ENCODE measurements around the gene S100A9. TPM values are rescaled to one million over a fixed set of nuclear protein-coding genes. Genes with fewer than 3 reads are reported as not detected.
"Not testable (repeated sequence)": the region's sequence is repeated elsewhere in the genome, so short reads cannot be mapped to it uniquely, and the experiment has no call there.

Gene S100A9
- total RNA-seq, 1 experiment from 2014 or later, result 559 TPM

DNA sequence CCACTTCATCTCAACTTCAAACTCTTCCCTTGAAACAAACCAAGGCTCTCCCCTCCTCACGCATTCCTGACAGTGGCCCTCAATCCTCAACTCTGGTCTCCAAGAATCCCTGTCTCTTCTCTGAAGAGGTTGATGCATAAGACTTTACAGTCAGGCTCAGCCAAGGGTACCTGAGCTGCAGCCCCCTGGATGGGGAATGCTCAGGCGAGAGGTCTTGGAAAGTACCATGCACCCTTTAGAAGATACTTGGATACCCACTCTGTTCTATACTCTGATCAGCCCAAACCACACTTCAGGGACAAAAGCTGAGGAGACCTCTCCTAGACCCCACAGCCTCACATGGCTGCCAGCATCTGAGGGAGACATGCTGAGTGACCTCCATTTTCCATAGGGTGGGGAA, 44.4 kb upstream of the S100A9 start:
- ATAC-seq, result no peak
- CTCF ChIA-PET, result no interaction called here

GRCh38 chr1:153314388-153314787, 43.3 kb upstream of the S100A9 start:
- H3K9me2 ChIP-seq (replicated peaks; ENCODE audit: low read length); intact Hi-C loops (cut with micrococcal nuclease); H3K79me2 ChIP-seq (ENCODE audit: low read length); DNase-seq; H3K9me3 ChIP-seq (ENCODE audit: low read length); ATAC-seq; POLR2A ChIA-PET (ENCODE audit: unreplicated experiment); H2AFZ ChIP-seq (ENCODE audit: low read length); H3K4me2 ChIP-seq (ENCODE audit: low read length); H3F3A ChIP-seq (ENCODE audit: low read length, unreplicated experiment); H3K27ac ChIP-seq (ENCODE audit: low read length); CTCF ChIA-PET; H3K9ac ChIP-seq (ENCODE audit: low read length); H4K20me1 ChIP-seq (ENCODE audit: low read length); H3K4me3 ChIP-seq (ENCODE audit: low read length); H3K36me3 ChIP-seq (ENCODE audit: low read depth, low read length); H3K4me1 ChIP-seq (ENCODE audit: insufficient read depth, low read length); BruUV-seq (replicated peaks): not testable (repeated sequence)
- peaks cover 24% of the 10 kb centered on the region for H3K27me3 ChIP-seq (ENCODE audit: low read length)

More for the DNA sequence above, 44.4 kb upstream of the S100A9 start:
- Histone ChIP-seq H3K4me2 (ENCODE audit: low read length) (no peak overlapping the region), H3K36me3 (ENCODE audit: low read depth, low read length) (no peaks in the 10 kb centered on the region), H3K27ac (ENCODE audit: low read length) (no peak overlapping the region), H3F3A (ENCODE audit: low read length, unreplicated experiment) (no peaks in the 10 kb centered on the region), H3K4me3 (ENCODE audit: low read length) (no peak overlapping the region), H3K79me2 (ENCODE audit: low read length) (no peaks in the 10 kb centered on the region), H3K9ac (ENCODE audit: low read length) (no peak overlapping the region), H4K20me1 (ENCODE audit: low read length) (no peaks in the 10 kb centered on the region), H3K9me2 (replicated peaks; ENCODE audit: low read length) (no peaks in the 10 kb centered on the region), H3K27me3 (ENCODE audit: low read length) (peaks cover 35% of the 10 kb centered on the region), H3K9me3 (ENCODE audit: low read length) (no peaks in the 10 kb centered on the region), H3K4me1 (ENCODE audit: insufficient read depth, low read length) (no peaks in the 10 kb centered on the region), H2AFZ (ENCODE audit: low read length) (no peak overlapping the region)
- POLR2A ChIA-PET (ENCODE audit: unreplicated experiment), result no interaction called here
- DNase-seq, result no peak
- BruUV-seq (replicated peaks), result no TSS peak
- TF ChIP-seq EZH2phosphoT487 (IDR thresholded peaks at IDR 0.05; ENCODE audit: borderline replicate concordance, low read length) (no peak), CTCF (conservative IDR thresholded peaks at IDR 0.05; ENCODE audit: low read depth, low read length) (no peak), EZH2 (IDR thresholded peaks at IDR 0.05; ENCODE audit: low read length, unreplicated experiment) (no peak)
- intact Hi-C loops (cut with micrococcal nuclease), result no loop called here

- DNase-seq; H3K4me1 ChIP-seq (ENCODE audit: insufficient read depth, low read length); H3K9me3 ChIP-seq (ENCODE audit: low read length); CTCF ChIA-PET; BruUV-seq (replicated peaks); H3K27ac ChIP-seq (ENCODE audit: low read length); ATAC-seq; H3K36me3 ChIP-seq (ENCODE audit: low read depth, low read length); POLR2A ChIA-PET (ENCODE audit: unreplicated experiment); H3K4me2 ChIP-seq (ENCODE audit: low read length); H3F3A ChIP-seq (ENCODE audit: low read length, unreplicated experiment); H3K9ac ChIP-seq (ENCODE audit: low read length); H3K9me2 ChIP-seq (replicated peaks; ENCODE audit: low read length); intact Hi-C loops (cut with micrococcal nuclease); H2AFZ ChIP-seq (ENCODE audit: low read length); H4K20me1 ChIP-seq (ENCODE audit: low read length); H3K79me2 ChIP-seq (ENCODE audit: low read length); H3K4me3 ChIP-seq (ENCODE audit: low read length); H3K27me3 ChIP-seq (ENCODE audit: low read length): not testable (repeated sequence)
These were observed 41.6 kb upstream of the S100A9 start for GRCh38 chr1:153316013-153316412.

DNA sequence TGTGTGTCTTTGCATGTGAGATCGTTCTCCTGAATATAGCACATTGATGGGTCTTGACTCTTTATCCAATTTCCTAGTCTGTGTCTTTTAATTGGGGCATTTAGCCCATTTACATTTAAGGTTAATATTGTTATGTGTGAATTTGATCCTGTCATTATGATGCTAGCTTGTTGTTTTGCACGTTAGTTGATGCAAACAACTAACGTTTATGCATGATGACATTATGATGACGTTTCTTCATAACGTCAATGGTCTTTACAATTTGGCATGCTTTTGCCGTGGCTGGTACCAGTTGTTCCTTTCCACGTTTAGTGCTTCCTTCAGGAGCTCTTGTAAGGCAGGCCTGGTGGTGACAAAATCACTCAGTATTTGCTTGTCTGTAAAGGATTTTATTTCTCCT, 39.5 kb upstream of the S100A9 start:
- ATAC-seq; H3K9ac ChIP-seq (ENCODE audit: low read length); H2AFZ ChIP-seq (ENCODE audit: low read length); H3K27me3 ChIP-seq (ENCODE audit: low read length); H3F3A ChIP-seq (ENCODE audit: low read length, unreplicated experiment); CTCF ChIA-PET; H3K4me1 ChIP-seq (ENCODE audit: insufficient read depth, low read length); intact Hi-C loops (cut with micrococcal nuclease); H3K9me3 ChIP-seq (ENCODE audit: low read length); POLR2A ChIA-PET (ENCODE audit: unreplicated experiment); BruUV-seq (replicated peaks); DNase-seq; H3K9me2 ChIP-seq (replicated peaks; ENCODE audit: low read length); H3K36me3 ChIP-seq (ENCODE audit: low read depth, low read length); H3K79me2 ChIP-seq (ENCODE audit: low read length); H3K4me2 ChIP-seq (ENCODE audit: low read length); H4K20me1 ChIP-seq (ENCODE audit: low read length); H3K27ac ChIP-seq (ENCODE audit: low read length); H3K4me3 ChIP-seq (ENCODE audit: low read length): not testable (repeated sequence)
